HepG2 (cell line): ENCODE results near the gene PUM1. TPM values are rescaled to one million over a fixed set of nuclear protein-coding genes. Genes with fewer than 3 reads are reported as not detected.

Source experiments
- ATAC-seq: fragments of 200-7000 bp; cut with Tn5 transposase; 3 replicates; pipeline ENCODE4 v1.9.1; 2020; ENCODE audit warnings: mild to moderate bottlenecking, moderate library complexity
- BruUV-seq: library from RNA; stranded (reverse); fragments of 400-500 nt; replicated peaks from 2 replicates; lab custom pipeline; 2021; lab: Mats Ljungman, UMichigan
- CTCF ChIA-PET: fragments of 300-600 bp; formaldehyde crosslinking; extraction: SDS; loops from one replicate; lab custom pipeline; 2021; ENCODE audit warnings: low total read pairs, inconsistent platforms, low intra/inter-chr PET ratio; lab: Yijun Ruan, JAX
- POLR2A ChIA-PET: fragments of 350-600 bp; sonication (Branson Sonifier 250); formaldehyde crosslinking; loops from one replicate; lab custom pipeline; 2020; ENCODE audit warnings: antibody characterized with exemption, inconsistent platforms; lab: Yijun Ruan, JAX
- DNase-seq: peaks from one replicate; pipeline ENCODE4 v3.0.0-alpha.2; 2015; ENCODE audit warnings: low spot score
- FAIRE-seq: peaks from 3 replicates; lab custom pipeline; 2011; peaks lifted over from hg19 to GRCh38; lab: Jason Lieb, UNC
- H2AFZ ChIP-seq: one replicate; pipeline ENCODE4 v1.6.1; 2011; ENCODE audit warnings: low read length, inconsistent platforms
- H3K27ac ChIP-seq: fragments of 300-600 bp; 3 replicates; pipeline ENCODE4 v1.8.0; 2011; ENCODE audit warnings: mixed run types, mild to moderate bottlenecking, mixed read lengths, low read length, inconsistent platforms; ENCODE audit not compliant: insufficient read depth; ENCODE audit errors: extremely low read length
- H3K27me3 ChIP-seq, 2 experiments: fragments of 200-600 bp in 1 of 2; 2 replicates in 1 of 2; 3 replicates in 1 of 2; pipeline versions ENCODE4 v1.6.0 to v1.8.0; 2011; ENCODE audit warnings: low read length in 2 of 2, mild to moderate bottlenecking in 2 of 2, moderate library complexity in 2 of 2, inconsistent platforms in 1 of 2; ENCODE audit not compliant: insufficient read depth in 2 of 2, control insufficient read depth in 1 of 2
- H3K36me3 ChIP-seq, 2 experiments: fragments of 200-600 bp in 1 of 2; replicated peaks in 1 of 2; 2 replicates in 1 of 2; 3 replicates in 1 of 2; pipeline versions ENCODE4 v1.5.1 to v1.8.0; 2011; ENCODE audit warnings: low read length in 2 of 2, inconsistent platforms in 1 of 2; ENCODE audit not compliant: insufficient read depth in 2 of 2, control insufficient read depth in 1 of 2
- H3K4me1 ChIP-seq: 2 replicates; pipeline ENCODE4 v1.5.1; 2012; ENCODE audit warnings: low read length, inconsistent platforms; ENCODE audit not compliant: insufficient read depth
- H3K4me2 ChIP-seq: 2 replicates; pipeline ENCODE4 v1.6.0; 2011; ENCODE audit warnings: low read depth, low read length, inconsistent platforms
- H3K4me3 ChIP-seq, 3 experiments: fragments of 200-600 bp in 1 of 3; sonication (generic), shearing (Covaris generic) in 1 of 3; replicated peaks in 1 of 3; 2 replicates each; pipeline ENCODE4 v1.5.1; 2011 to 2016; ENCODE audit warnings: low read length in 3 of 3, inconsistent platforms in 2 of 3, low read depth in 2 of 3, mild to moderate bottlenecking in 2 of 3, control low read depth in 1 of 3, mixed read lengths in 1 of 3; ENCODE audit not compliant: insufficient read depth in 1 of 3
- H3K79me2 ChIP-seq: one replicate; pipeline ENCODE4 v1.6.1; 2011; ENCODE audit warnings: low read length, inconsistent platforms; ENCODE audit not compliant: insufficient read depth
- H3K9ac ChIP-seq: 2 replicates; pipeline ENCODE4 v1.6.0; 2011; ENCODE audit warnings: mild to moderate bottlenecking, low read depth, low read length, inconsistent platforms; ENCODE audit not compliant: insufficient read depth
- H3K9me3 ChIP-seq: 2 replicates; pipeline ENCODE4 v1.5.1; 2012; ENCODE audit warnings: mild to moderate bottlenecking, low read length
- H4K20me1 ChIP-seq: 2 replicates; pipeline ENCODE4 v1.6.0; 2011; ENCODE audit warnings: inconsistent platforms, mild to moderate bottlenecking, low read length, moderate library complexity; ENCODE audit not compliant: insufficient read depth
- ARHGAP35 ChIP-seq: sonication (generic); formaldehyde crosslinking; IDR thresholded peaks from 2 replicates; pipeline ENCODE4 v1.9.0; 2022; ENCODE audit warnings: mild to moderate bottlenecking, inconsistent platforms, moderate library complexity, missing genetic modification reagents, borderline replicate concordance
- HCFC1 ChIP-seq: fragments of 150-350 bp; IDR thresholded peaks from 2 replicates; pipeline ENCODE4 v1.6.1; 2014; ENCODE audit warnings: low read depth, low read length
- KLF15 ChIP-seq: sonication (generic); formaldehyde crosslinking; IDR thresholded peaks from 2 replicates; pipeline ENCODE4 v1.8.1; 2023; ENCODE audit warnings: borderline replicate concordance, mild to moderate bottlenecking, inconsistent platforms, missing genetic modification reagents, mixed read lengths
- PRPF4 ChIP-seq: fragments of 200-400 bp; formaldehyde crosslinking; IDR thresholded peaks from 2 replicates; pipeline ENCODE4 v1.6.1; 2016; ENCODE audit warnings: low read length, low read depth; ENCODE audit not compliant: poor library complexity, severe bottlenecking
- RBM39 ChIP-seq: fragments of 200-400 bp; formaldehyde crosslinking; IDR thresholded peaks from one replicate; pipeline ENCODE4 v1.6.1; 2018; ENCODE audit warnings: antibody characterized with exemption, mild to moderate bottlenecking, low read depth, low read length; ENCODE audit not compliant: poor library complexity, severe bottlenecking
- SP140L ChIP-seq: sonication (generic); formaldehyde crosslinking; IDR thresholded peaks from 2 replicates; pipeline ENCODE4 v1.4.0; 2020; ENCODE audit warnings: missing genetic modification reagents, borderline replicate concordance
- TBL1XR1 ChIP-seq: fragments of 150-350 bp; IDR thresholded peaks from 2 replicates; pipeline ENCODE4 v1.6.1; 2014; ENCODE audit warnings: borderline replicate concordance, low read length; ENCODE audit not compliant: partially characterized antibody
- TFAP4 ChIP-seq: sonication (generic); IDR thresholded peaks from 2 replicates; pipeline ENCODE4 v1.6.1; 2016; ENCODE audit warnings: low read depth, borderline replicate concordance
- ZFYVE20 ChIP-seq: sonication (generic); formaldehyde crosslinking; IDR thresholded peaks from 2 replicates; pipeline ENCODE4 v1.8.0; 2023; ENCODE audit warnings: low read depth, mild to moderate bottlenecking, moderate library complexity, missing genetic modification reagents, borderline replicate concordance
- ZNF18 ChIP-seq: sonication (generic); formaldehyde crosslinking; IDR thresholded peaks from 2 replicates; pipeline ENCODE4 v1.8.0; 2022; ENCODE audit warnings: mild to moderate bottlenecking, missing genetic modification reagents; ENCODE audit not compliant: insufficient replicate concordance
- ZNF570 ChIP-seq: sonication (generic); formaldehyde crosslinking; IDR thresholded peaks from 2 replicates; pipeline ENCODE4 v1.4.0; 2020; ENCODE audit warnings: mild to moderate bottlenecking, missing genetic modification reagents, borderline replicate concordance
- ZNF790 ChIP-seq: sonication (generic); formaldehyde crosslinking; IDR thresholded peaks from 2 replicates; pipeline ENCODE4 v1.8.0; 2022; ENCODE audit warnings: missing genetic modification reagents, mild to moderate bottlenecking, borderline replicate concordance
- ZSCAN29 ChIP-seq: sonication (generic); formaldehyde crosslinking; conservative IDR thresholded peaks from 2 replicates; pipeline ENCODE4 v1.4.0; 2020; ENCODE audit warnings: mild to moderate bottlenecking, missing genetic modification reagents
- whole genome bisulfite sequencing: methylation state at CpG from one replicate; pipeline ENCODE4 v1.1.6; 2017; ENCODE audit warnings: low lambda C conversion rate; 5-methylcytosine and 5-hydroxymethylcytosine counted together
- in situ Hi-C: cut with HindIII; loops from 2 replicates; pipeline ENCODE4 v1.10.0; 2017; ENCODE audit warnings: low pct_unique_long_range_greater_than_20kb; ENCODE audit not compliant: extremely low pct_ligation_motif_present
- intact Hi-C: fragments of 100-400 bp; cut with micrococcal nuclease; formaldehyde crosslinking; loops from one replicate; pipeline ENCODE4 v1.10.0; 2022; ENCODE audit not compliant: unreplicated experiment
- polyA plus RNA-seq, 8 experiments: library from polyadenylated mRNA; depleted of rRNA in 3 of 8; stranded (reverse) in 7 of 8; unstranded in 1 of 8; fragments of >200 nt; fragmentation: Illumina TruSeq in 4 of 8; extraction: Trizol in 4 of 8; gene quantifications; 2 replicates each; pipeline versions ENCODE4 v1.2.1 to v1.2.3, GENCODE V29; 2011 to 2016; ENCODE audit warnings: low read depth in 4 of 8, missing spikeins in 1 of 8, mixed read lengths in 1 of 8; ENCODE audit not compliant: insufficient read depth in 1 of 8
- total RNA-seq, 5 experiments: library from RNA; depleted of rRNA; stranded (reverse); fragments of >200 nt; fragmentation: Illumina TruSeq; extraction: Trizol; gene quantifications; 2 replicates each; pipeline ENCODE4 v1.2.3, GENCODE V29; 2016; ENCODE audit warnings: low read depth in 1 of 5
- TF ChIP-seq, protein P1 (sequence below): sonication (generic); formaldehyde crosslinking; IDR thresholded peaks from 2 replicates; pipeline ENCODE4 v1.8.1; 2023; ENCODE audit warnings: mild to moderate bottlenecking, inconsistent platforms, moderate library complexity, missing genetic modification reagents, borderline replicate concordance
- TF ChIP-seq, protein P2 (sequence below): sonication (generic); formaldehyde crosslinking; IDR thresholded peaks from 2 replicates; pipeline ENCODE4 v1.4.0; 2020; ENCODE audit warnings: missing genetic modification reagents, borderline replicate concordance

The PUM1 gene
- total and polyA plus RNA-seq, 2 of the 13 experiments (the other 11 are each of a cell fraction or from before 2014, with no cell fraction given): 64.7 to 91.0 TPM

DNA sequence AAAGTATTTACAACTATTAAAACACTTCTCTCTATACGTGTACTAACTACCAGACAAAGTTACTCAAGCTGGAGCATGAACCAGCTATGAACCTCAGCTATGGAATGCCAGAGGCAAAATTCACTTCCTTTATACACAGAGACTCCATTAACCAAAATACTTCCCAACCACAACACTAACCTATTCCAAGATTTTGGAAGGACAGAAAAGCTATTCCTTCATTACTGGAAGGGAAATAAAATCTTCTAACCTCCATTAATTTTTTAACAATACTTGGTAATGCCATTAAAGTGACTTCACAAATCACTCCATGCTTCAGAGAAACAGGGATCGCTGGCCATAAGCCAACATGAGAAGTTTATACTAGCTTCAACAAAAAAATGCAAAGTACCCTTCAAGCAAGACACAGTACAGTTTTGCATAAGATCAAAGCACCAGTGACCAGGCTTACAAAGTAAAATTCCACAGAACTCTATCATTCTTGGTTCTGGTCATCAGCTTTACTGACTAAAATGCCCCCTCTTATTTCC is 58.0 kb downstream of the PUM1 start (continued):
- TF ChIP-seq ZNF18 (no peak), TBL1XR1 (no peak)

GRCh38 chr1:31006747-31007146 is 58.8 kb downstream of the PUM1 start:
- CTCF ChIA-PET: no interaction called here
- WGBS: 98% methylated on average over 2 of the region's 2 CpGs
- H3K4me1 ChIP-seq: peaks cover 27% of the 10 kb centered on the region
- no peak overlapping the region for H3K4me2 ChIP-seq
- H4K20me1 ChIP-seq: peaks cover 95% of the 10 kb centered on the region
- ATAC-seq: no peak
- no peak for FAIRE-seq
- peaks cover 28 to 73% of the 10 kb centered on the region in 2 experiments for H3K36me3 ChIP-seq
- intact Hi-C loops: no loop called here
- in situ Hi-C loops: no loop called here
- POLR2A ChIA-PET: no interaction called here
- no peak for DNase-seq
- H2AFZ ChIP-seq: no peak overlapping the region
- H3K79me2 ChIP-seq: peaks cover 98% of the 10 kb centered on the region
- no peak overlapping the region for H3K27ac ChIP-seq
- no peaks in the 10 kb centered on the region for H3K27me3 ChIP-seq
- no peak overlapping the region for H3K9ac ChIP-seq
- no peak overlapping the region for H3K4me3 ChIP-seq
- H3K9me3 ChIP-seq: no peaks in the 10 kb centered on the region
- no TSS peak for BruUV-seq
- TF ChIP-seq ZNF570 (CRISPR knock-in tag) (no peak), SP140L (no peak), ZSCAN29 (no peak), HCFC1 (no peak), KLF15 (CRISPR knock-in tag) (no peak), ARHGAP35 (no peak), ZNF790 (CRISPR knock-in tag) (no peak), PRPF4 (no peak), TFAP4 (no peak), RBM39 (no peak), ZFYVE20 (CRISPR knock-in tag) (no peak)
- TF ChIP-seq, protein P1, sequence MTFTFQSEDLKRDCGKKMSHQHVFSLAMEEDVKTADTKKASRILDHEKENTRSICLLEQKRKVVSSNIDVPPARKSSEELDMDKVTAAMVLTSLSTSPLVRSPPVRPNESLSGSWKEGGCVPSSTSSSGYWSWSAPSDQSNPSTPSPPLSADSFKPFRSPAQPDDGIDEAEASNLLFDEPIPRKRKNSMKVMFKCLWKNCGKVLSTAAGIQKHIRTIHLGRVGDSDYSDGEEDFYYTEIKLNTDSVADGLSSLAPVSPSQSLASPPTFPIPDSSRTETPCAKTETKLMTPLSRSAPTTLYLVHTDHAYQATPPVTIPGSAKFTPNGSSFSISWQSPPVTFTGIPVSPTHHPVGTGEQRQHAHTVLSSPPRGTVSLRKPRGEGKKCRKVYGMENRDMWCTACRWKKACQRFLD (CRISPR knock-in tag): no peak
- TF ChIP-seq, protein P2, sequence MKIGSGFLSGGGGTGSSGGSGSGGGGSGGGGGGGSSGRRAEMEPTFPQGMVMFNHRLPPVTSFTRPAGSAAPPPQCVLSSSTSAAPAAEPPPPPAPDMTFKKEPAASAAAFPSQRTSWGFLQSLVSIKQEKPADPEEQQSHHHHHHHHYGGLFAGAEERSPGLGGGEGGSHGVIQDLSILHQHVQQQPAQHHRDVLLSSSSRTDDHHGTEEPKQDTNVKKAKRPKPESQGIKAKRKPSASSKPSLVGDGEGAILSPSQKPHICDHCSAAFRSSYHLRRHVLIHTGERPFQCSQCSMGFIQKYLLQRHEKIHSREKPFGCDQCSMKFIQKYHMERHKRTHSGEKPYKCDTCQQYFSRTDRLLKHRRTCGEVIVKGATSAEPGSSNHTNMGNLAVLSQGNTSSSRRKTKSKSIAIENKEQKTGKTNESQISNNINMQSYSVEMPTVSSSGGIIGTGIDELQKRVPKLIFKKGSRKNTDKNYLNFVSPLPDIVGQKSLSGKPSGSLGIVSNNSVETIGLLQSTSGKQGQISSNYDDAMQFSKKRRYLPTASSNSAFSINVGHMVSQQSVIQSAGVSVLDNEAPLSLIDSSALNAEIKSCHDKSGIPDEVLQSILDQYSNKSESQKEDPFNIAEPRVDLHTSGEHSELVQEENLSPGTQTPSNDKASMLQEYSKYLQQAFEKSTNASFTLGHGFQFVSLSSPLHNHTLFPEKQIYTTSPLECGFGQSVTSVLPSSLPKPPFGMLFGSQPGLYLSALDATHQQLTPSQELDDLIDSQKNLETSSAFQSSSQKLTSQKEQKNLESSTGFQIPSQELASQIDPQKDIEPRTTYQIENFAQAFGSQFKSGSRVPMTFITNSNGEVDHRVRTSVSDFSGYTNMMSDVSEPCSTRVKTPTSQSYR (CRISPR knock-in tag): no peak
